ENCODE measurements around the gene TRIM28.

- TF ChIP-seq CTCF (IDR thresholded peaks at IDR 0.05; ENCODE audit: poor library complexity, severe bottlenecking) (no peak), RAD21 (conservative IDR thresholded peaks at IDR 0.05) (no peak), POLR2AphosphoS5 (IDR thresholded peaks at IDR 0.05) (no peak), EZH2 (IDR thresholded peaks at IDR 0.05; ENCODE audit: borderline replicate concordance, insufficient read depth, low read length, poor library complexity, severe bottlenecking) (no peak), EP300 (conservative IDR thresholded peaks at IDR 0.05; ENCODE audit: poor library complexity, severe bottlenecking) (no peak)
Observed at GRCh38 chr19:58497634-58498170, 46.2 kb upstream of the TRIM28 start.
